ENCODE measurements around the gene DBN1. TPM values are rescaled to one million over a fixed set of nuclear protein-coding genes. Genes with fewer than 3 reads are reported as not detected.

DBN1 gene
- total and polyA plus RNA-seq, 9 of the 15 experiments (the other 6 are each of a cell fraction or from before 2014, with no cell fraction given) = 0.25 to 87.2 (median 27.9) TPM

DNA sequence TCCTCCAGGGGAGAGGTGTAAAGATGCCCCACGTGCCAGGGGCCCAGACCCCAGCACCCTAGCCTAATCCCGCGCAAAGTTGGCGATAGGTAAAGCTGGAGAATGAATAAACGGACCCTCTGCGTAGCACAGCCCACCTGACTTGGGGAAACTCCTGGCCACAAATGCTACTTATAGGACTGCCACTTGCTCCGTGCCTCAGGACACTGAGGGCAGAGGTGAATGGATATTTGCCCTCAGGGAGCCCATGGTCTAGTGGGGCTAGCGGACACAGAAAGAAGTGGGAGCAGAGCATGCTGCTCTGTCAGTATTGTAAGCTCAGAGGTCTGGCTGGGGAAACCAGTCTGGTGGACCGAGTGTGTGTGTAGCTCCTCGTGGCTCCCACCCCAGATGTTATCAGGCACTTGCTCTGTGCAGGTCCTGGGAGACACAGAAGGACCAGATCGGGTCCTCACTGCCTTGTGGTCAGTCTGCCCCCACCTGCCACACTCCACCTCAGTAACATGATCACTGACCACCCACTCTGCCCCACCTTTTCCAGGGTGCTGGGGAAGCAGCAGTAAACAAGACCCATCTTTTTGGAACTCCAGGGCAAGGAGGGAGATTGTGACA lies 46.1 kb downstream of the DBN1 start (continued):
- TF ChIP-seq YY1 (IDR thresholded peaks at IDR 0.05; ENCODE audit: borderline replicate concordance in 1 of 3, control insufficient read depth in 1 of 3, extremely low read depth in 1 of 3, insufficient read depth in 3 of 3, insufficient read length in 1 of 3, insufficient replicate concordance in 2 of 3, low read depth in 1 of 3, low read length in 2 of 3) (no peak), ZNF311 (CRISPR knock-in tag; IDR thresholded peaks at IDR 0.05) (no peak), ZNF146 (CRISPR knock-in tag; IDR thresholded peaks at IDR 0.05; ENCODE audit: unreplicated experiment) (no peak), NFIC (IDR thresholded peaks at IDR 0.05) (0 out of 2 replicates have a peak, but pooled peaks have one; percentile 3), MCM7 (IDR thresholded peaks at IDR 0.05) (no peak), ZNF263 (CRISPR knock-in tag; IDR thresholded peaks at IDR 0.05; ENCODE audit: borderline replicate concordance) (0 out of 2 replicates have a peak, but pooled peaks have one; percentile 40), GABPB1 (CRISPR knock-in tag; IDR thresholded peaks at IDR 0.05) (peak; percentile 53), BRD9 (IDR thresholded peaks at IDR 0.05; ENCODE audit: low read depth, partially characterized antibody) (peak; percentile 15)
- TF ChIP-seq, protein P1, sequence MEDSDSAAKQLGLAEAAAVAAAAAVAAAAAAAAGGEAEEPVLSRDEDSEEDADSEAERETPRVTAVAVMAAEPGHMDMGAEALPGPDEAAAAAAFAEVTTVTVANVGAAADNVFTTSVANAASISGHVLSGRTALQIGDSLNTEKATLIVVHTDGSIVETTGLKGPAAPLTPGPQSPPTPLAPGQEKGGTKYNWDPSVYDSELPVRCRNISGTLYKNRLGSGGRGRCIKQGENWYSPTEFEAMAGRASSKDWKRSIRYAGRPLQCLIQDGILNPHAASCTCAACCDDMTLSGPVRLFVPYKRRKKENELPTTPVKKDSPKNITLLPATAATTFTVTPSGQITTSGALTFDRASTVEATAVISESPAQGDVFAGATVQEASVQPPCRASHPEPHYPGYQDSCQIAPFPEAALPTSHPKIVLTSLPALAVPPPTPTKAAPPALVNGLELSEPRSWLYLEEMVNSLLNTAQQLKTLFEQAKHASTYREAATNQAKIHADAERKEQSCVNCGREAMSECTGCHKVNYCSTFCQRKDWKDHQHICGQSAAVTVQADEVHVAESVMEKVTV (CRISPR knock-in tag; IDR thresholded peaks at IDR 0.05) = no peak
- TF ChIP-seq, protein P2, sequence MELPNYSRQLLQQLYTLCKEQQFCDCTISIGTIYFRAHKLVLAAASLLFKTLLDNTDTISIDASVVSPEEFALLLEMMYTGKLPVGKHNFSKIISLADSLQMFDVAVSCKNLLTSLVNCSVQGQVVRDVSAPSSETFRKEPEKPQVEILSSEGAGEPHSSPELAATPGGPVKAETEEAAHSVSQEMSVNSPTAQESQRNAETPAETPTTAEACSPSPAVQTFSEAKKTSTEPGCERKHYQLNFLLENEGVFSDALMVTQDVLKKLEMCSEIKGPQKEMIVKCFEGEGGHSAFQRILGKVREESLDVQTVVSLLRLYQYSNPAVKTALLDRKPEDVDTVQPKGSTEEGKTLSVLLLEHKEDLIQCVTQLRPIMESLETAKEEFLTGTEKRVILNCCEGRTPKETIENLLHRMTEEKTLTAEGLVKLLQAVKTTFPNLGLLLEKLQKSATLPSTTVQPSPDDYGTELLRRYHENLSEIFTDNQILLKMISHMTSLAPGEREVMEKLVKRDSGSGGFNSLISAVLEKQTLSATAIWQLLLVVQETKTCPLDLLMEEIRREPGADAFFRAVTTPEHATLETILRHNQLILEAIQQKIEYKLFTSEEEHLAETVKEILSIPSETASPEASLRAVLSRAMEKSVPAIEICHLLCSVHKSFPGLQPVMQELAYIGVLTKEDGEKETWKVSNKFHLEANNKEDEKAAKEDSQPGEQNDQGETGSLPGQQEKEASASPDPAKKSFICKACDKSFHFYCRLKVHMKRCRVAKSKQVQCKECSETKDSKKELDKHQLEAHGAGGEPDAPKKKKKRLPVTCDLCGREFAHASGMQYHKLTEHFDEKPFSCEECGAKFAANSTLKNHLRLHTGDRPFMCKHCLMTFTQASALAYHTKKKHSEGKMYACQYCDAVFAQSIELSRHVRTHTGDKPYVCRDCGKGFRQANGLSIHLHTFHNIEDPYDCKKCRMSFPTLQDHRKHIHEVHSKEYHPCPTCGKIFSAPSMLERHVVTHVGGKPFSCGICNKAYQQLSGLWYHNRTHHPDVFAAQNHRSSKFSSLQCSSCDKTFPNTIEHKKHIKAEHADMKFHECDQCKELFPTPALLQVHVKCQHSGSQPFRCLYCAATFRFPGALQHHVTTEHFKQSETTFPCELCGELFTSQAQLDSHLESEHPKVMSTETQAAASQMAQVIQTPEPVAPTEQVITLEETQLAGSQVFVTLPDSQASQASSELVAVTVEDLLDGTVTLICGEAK (IDR thresholded peaks at IDR 0.05) = no peak
- TF ChIP-seq, protein P2 (CRISPR knock-in tag; IDR thresholded peaks at IDR 0.05) = no peak

Data from K562 (cell line).